HepG2 (cell line): ENCODE results near the gene HDAC3. TPM values are rescaled to one million over a fixed set of nuclear protein-coding genes. Genes with fewer than 3 reads are reported as not detected.
A peak's percentile ranks its signal among the peaks of the same experiment; 100 is the strongest.

ENCODE experiments used
- ATAC-seq: fragments of 200-7000 bp; cut with Tn5 transposase; 3 replicates; pipeline ENCODE4 v1.9.1; 2020; ENCODE audit warnings: mild to moderate bottlenecking, moderate library complexity
- BruUV-seq: library from RNA; stranded (reverse); fragments of 400-500 nt; replicated peaks from 2 replicates; lab custom pipeline; 2021; lab: Mats Ljungman, UMichigan
- CTCF ChIA-PET: fragments of 300-600 bp; formaldehyde crosslinking; extraction: SDS; loops from one replicate; lab custom pipeline; 2021; ENCODE audit warnings: low total read pairs, inconsistent platforms, low intra/inter-chr PET ratio; lab: Yijun Ruan, JAX
- POLR2A ChIA-PET: fragments of 350-600 bp; sonication (Branson Sonifier 250); formaldehyde crosslinking; loops from one replicate; lab custom pipeline; 2020; ENCODE audit warnings: antibody characterized with exemption, inconsistent platforms; lab: Yijun Ruan, JAX
- DNase-seq: peaks from one replicate; pipeline ENCODE4 v3.0.0-alpha.2; 2015; ENCODE audit warnings: low spot score
- FAIRE-seq: peaks from 3 replicates; lab custom pipeline; 2011; peaks lifted over from hg19 to GRCh38; lab: Jason Lieb, UNC
- H2AFZ ChIP-seq: one replicate; pipeline ENCODE4 v1.6.1; 2011; ENCODE audit warnings: low read length, inconsistent platforms
- H3K27ac ChIP-seq: fragments of 300-600 bp; 3 replicates; pipeline ENCODE4 v1.8.0; 2011; ENCODE audit warnings: mixed run types, mild to moderate bottlenecking, mixed read lengths, low read length, inconsistent platforms; ENCODE audit not compliant: insufficient read depth; ENCODE audit errors: extremely low read length
- H3K27me3 ChIP-seq, 2 experiments: fragments of 200-600 bp in 1 of 2; 2 replicates in 1 of 2; 3 replicates in 1 of 2; pipeline versions ENCODE4 v1.6.0 to v1.8.0; 2011; ENCODE audit warnings: low read length in 2 of 2, mild to moderate bottlenecking in 2 of 2, moderate library complexity in 2 of 2, inconsistent platforms in 1 of 2; ENCODE audit not compliant: insufficient read depth in 2 of 2, control insufficient read depth in 1 of 2
- H3K36me3 ChIP-seq, 2 experiments: fragments of 200-600 bp in 1 of 2; replicated peaks in 1 of 2; 2 replicates in 1 of 2; 3 replicates in 1 of 2; pipeline versions ENCODE4 v1.5.1 to v1.8.0; 2011; ENCODE audit warnings: low read length in 2 of 2, inconsistent platforms in 1 of 2; ENCODE audit not compliant: insufficient read depth in 2 of 2, control insufficient read depth in 1 of 2
- H3K4me1 ChIP-seq: 2 replicates; pipeline ENCODE4 v1.5.1; 2012; ENCODE audit warnings: low read length, inconsistent platforms; ENCODE audit not compliant: insufficient read depth
- H3K4me2 ChIP-seq: 2 replicates; pipeline ENCODE4 v1.6.0; 2011; ENCODE audit warnings: low read depth, low read length, inconsistent platforms
- H3K4me3 ChIP-seq, 3 experiments: fragments of 200-600 bp in 1 of 3; sonication (generic), shearing (Covaris generic) in 1 of 3; replicated peaks in 1 of 3; 2 replicates each; pipeline ENCODE4 v1.5.1; 2011 to 2016; ENCODE audit warnings: low read length in 3 of 3, inconsistent platforms in 2 of 3, low read depth in 2 of 3, mild to moderate bottlenecking in 2 of 3, control low read depth in 1 of 3, mixed read lengths in 1 of 3; ENCODE audit not compliant: insufficient read depth in 1 of 3
- H3K79me2 ChIP-seq: one replicate; pipeline ENCODE4 v1.6.1; 2011; ENCODE audit warnings: low read length, inconsistent platforms; ENCODE audit not compliant: insufficient read depth
- H3K9ac ChIP-seq: 2 replicates; pipeline ENCODE4 v1.6.0; 2011; ENCODE audit warnings: mild to moderate bottlenecking, low read depth, low read length, inconsistent platforms; ENCODE audit not compliant: insufficient read depth
- H3K9me3 ChIP-seq: 2 replicates; pipeline ENCODE4 v1.5.1; 2012; ENCODE audit warnings: mild to moderate bottlenecking, low read length
- H4K20me1 ChIP-seq: 2 replicates; pipeline ENCODE4 v1.6.0; 2011; ENCODE audit warnings: inconsistent platforms, mild to moderate bottlenecking, low read length, moderate library complexity; ENCODE audit not compliant: insufficient read depth
- GABPA ChIP-seq, 2 experiments: IDR thresholded peaks; 2 replicates each; pipeline ENCODE4 v1.6.1; 2011 to 2016; ENCODE audit warnings: low read depth in 2 of 2, low read length in 1 of 2, missing biosample characterization in 1 of 2, missing genetic modification characterization in 1 of 2
- HDAC6 ChIP-seq: fragments of 200-600 bp; sonication (generic); IDR thresholded peaks from 2 replicates; pipeline ENCODE4 v1.7.0; 2017; ENCODE audit warnings: mild to moderate bottlenecking, antibody characterized with exemption, low read length, low read depth
- MBD4 ChIP-seq: IDR thresholded peaks from 2 replicates; pipeline ENCODE4 v1.6.1; 2012; ENCODE audit warnings: low read length, inconsistent platforms, borderline replicate concordance
- MBNL3 ChIP-seq: fragments of 250-450 bp; sonication (Bioruptor Pico); conservative IDR thresholded peaks from 2 replicates; pipeline ENCODE4 v1.8.0; 2022; ENCODE audit warnings: mild to moderate bottlenecking, inconsistent platforms
- MED8 ChIP-seq: sonication (generic); formaldehyde crosslinking; IDR thresholded peaks from 2 replicates; pipeline ENCODE4 v1.8.1; 2023; ENCODE audit warnings: mild to moderate bottlenecking, missing genetic modification reagents; ENCODE audit not compliant: insufficient replicate concordance
- MTA1 ChIP-seq: sonication (generic); formaldehyde crosslinking; IDR thresholded peaks from 2 replicates; pipeline ENCODE4 v1.4.0; 2020; ENCODE audit warnings: missing genetic modification reagents, mild to moderate bottlenecking, borderline replicate concordance
- POLR2A ChIP-seq, 2 experiments: IDR thresholded peaks; 2 replicates each; pipeline ENCODE4 v1.6.1; 2011; ENCODE audit warnings: low read depth in 2 of 2, low read length in 2 of 2, mild to moderate bottlenecking in 1 of 2, moderate library complexity in 1 of 2; ENCODE audit not compliant: insufficient read depth in 1 of 2
- SATB2 ChIP-seq: sonication (generic); formaldehyde crosslinking; IDR thresholded peaks from 2 replicates; pipeline ENCODE4 v1.5.0; 2020; ENCODE audit warnings: missing genetic modification reagents
- SETDB1 ChIP-seq: sonication (generic); formaldehyde crosslinking; IDR thresholded peaks from 2 replicates; pipeline ENCODE4 v1.5.1; 2020; ENCODE audit warnings: missing genetic modification reagents, mild to moderate bottlenecking, borderline replicate concordance
- U2AF2 ChIP-seq: fragments of 200-400 bp; formaldehyde crosslinking; IDR thresholded peaks from 2 replicates; pipeline ENCODE4 v1.6.1; 2017; ENCODE audit warnings: low read depth, mild to moderate bottlenecking, low read length
- ZBTB37 ChIP-seq: sonication (generic); formaldehyde crosslinking; IDR thresholded peaks from 2 replicates; pipeline ENCODE4 v1.4.0; 2020; ENCODE audit warnings: mild to moderate bottlenecking, missing genetic modification reagents
- ZMYM2 ChIP-seq: sonication (generic); formaldehyde crosslinking; IDR thresholded peaks from 2 replicates; pipeline ENCODE4 v1.8.0; 2022; ENCODE audit warnings: mild to moderate bottlenecking, missing genetic modification reagents
- ZNF232 ChIP-seq: sonication (generic); formaldehyde crosslinking; IDR thresholded peaks from 2 replicates; pipeline ENCODE4 v1.4.0; 2020; ENCODE audit warnings: missing genetic modification reagents, borderline replicate concordance
- ZNF674 ChIP-seq: sonication (generic); formaldehyde crosslinking; IDR thresholded peaks from 2 replicates; pipeline ENCODE4 v1.5.0; 2020; ENCODE audit warnings: low read depth, mild to moderate bottlenecking, missing genetic modification reagents
- WGBS: methylation state at CpG from one replicate; pipeline ENCODE4 v1.1.6; 2017; ENCODE audit warnings: low lambda C conversion rate; 5-methylcytosine and 5-hydroxymethylcytosine counted together
- in situ Hi-C: cut with HindIII; loops from 2 replicates; pipeline ENCODE4 v1.10.0; 2017; ENCODE audit warnings: low pct_unique_long_range_greater_than_20kb; ENCODE audit not compliant: extremely low pct_ligation_motif_present
- intact Hi-C: fragments of 100-400 bp; cut with micrococcal nuclease; formaldehyde crosslinking; loops from one replicate; pipeline ENCODE4 v1.10.0; 2022; ENCODE audit not compliant: unreplicated experiment
- polyA plus RNA-seq, 8 experiments: library from polyadenylated mRNA; depleted of rRNA in 3 of 8; stranded (reverse) in 7 of 8; unstranded in 1 of 8; fragments of >200 nt; fragmentation: Illumina TruSeq in 4 of 8; extraction: Trizol in 4 of 8; gene quantifications; 2 replicates each; pipeline versions ENCODE4 v1.2.1 to v1.2.3, GENCODE V29; 2011 to 2016; ENCODE audit warnings: low read depth in 4 of 8, missing spikeins in 1 of 8, mixed read lengths in 1 of 8; ENCODE audit not compliant: insufficient read depth in 1 of 8
- total RNA-seq, 5 experiments: library from RNA; depleted of rRNA; stranded (reverse); fragments of >200 nt; fragmentation: Illumina TruSeq; extraction: Trizol; gene quantifications; 2 replicates each; pipeline ENCODE4 v1.2.3, GENCODE V29; 2016; ENCODE audit warnings: low read depth in 1 of 5
- TF ChIP-seq, protein P1 (sequence below): sonication (generic); formaldehyde crosslinking; conservative IDR thresholded peaks from 2 replicates; pipeline ENCODE4 v1.4.0; 2020; ENCODE audit warnings: missing genetic modification reagents

HDAC3 gene
- total and polyA plus RNA-seq, 2 of the 13 experiments (the other 11 are each of a cell fraction or from before 2014, with no cell fraction given): 84.0 to 94.1 TPM

DNA sequence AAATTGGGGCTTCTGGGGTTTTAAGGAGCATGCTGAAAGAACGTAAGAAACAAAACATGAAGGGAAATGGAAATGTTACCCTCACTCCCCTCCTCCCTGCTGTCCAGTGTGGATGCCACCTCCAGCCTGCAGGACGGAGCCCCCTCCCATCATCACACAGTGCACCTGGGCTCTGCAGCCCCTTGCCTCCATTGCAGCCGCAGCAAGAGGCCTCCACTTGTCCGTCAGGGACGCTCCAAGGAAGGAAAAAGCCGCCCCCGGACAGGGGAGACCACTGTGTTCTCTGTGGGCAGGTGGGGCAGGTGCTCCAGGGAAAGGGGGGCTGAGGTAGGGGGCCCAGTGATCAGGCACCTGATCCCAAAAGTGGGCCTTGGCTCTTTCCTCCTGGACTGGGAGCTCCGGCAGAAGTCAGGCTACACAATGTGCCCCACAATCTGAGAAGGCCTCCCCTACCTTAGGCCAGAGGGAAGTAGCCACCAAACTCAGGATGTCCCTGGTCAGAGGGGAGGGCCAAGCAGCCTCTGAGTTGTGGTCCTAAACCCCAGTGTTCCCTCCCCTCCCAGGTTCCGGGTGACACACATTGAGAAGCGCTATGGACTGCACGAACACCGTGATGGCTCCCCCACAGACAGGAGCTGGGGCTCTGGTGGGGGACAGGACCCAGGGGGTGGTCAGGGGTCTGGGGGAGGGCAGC lies 2.9 kb upstream of the HDAC3 start:
- Histone ChIP-seq H3K36me3 (peaks cover 2 to 19% of the 10 kb centered on the region in 2 experiments; a peak in 1 of 5 replicates), H3K27ac (no peak overlapping the region), H3K9ac (no peak overlapping the region), H3K4me3 (no peak overlapping the region), H4K20me1 (peaks cover 7% of the 10 kb centered on the region), H2AFZ (no peak overlapping the region), H3K9me3 (no peaks in the 10 kb centered on the region), H3K4me1 (peaks cover 25% of the 10 kb centered on the region), H3K27me3 (no peaks in the 10 kb centered on the region; a peak in 1 of 5 replicates), H3K79me2 (peaks cover 21% of the 10 kb centered on the region), H3K4me2 (no peak overlapping the region)
- ATAC-seq (no peak), FAIRE-seq (no peak), DNase-seq (no peak)
- in situ Hi-C loops (loop anchor here (5.0 kb wide), 1 partner anchor 47 kb away; no protein-coding TSS in a partner anchor), intact Hi-C loops (no loop called here)
- BruUV-seq: no TSS peak
- TF ChIP-seq ZBTB37 (CRISPR knock-in tag) (no peak), POLR2A (IDR thresholded peaks at IDR 0.05; ENCODE audit: insufficient read depth in 1 of 2, low read depth in 2 of 2, low read length in 2 of 2) (0 out of 4 replicates have a peak, but pooled peaks of 1 of the 2 experiments have one; percentile 19)
- ChIA-PET POLR2A (no interaction called here), CTCF (no interaction called here)
- 99% methylated on average over 3 of the region's 12 CpGs for WGBS

- peaks cover 29% of the 10 kb centered on the region for H3K4me1 ChIP-seq
- DNase-seq: no peak
- ATAC-seq: no peak
- in situ Hi-C loops (loop anchor here (5.0 kb wide), 1 partner anchor 46 kb away; no protein-coding TSS in a partner anchor), intact Hi-C loops (loop anchor here (1.0 kb wide), 1 partner anchor 46 kb away; no protein-coding TSS in a partner anchor)
- peaks cover 2 to 19% of the 10 kb centered on the region in 2 experiments; a peak in 1 of 5 replicates for H3K36me3 ChIP-seq
- H3K27ac ChIP-seq: no peak overlapping the region
- FAIRE-seq: no peak
- peaks cover 7% of the 10 kb centered on the region for H4K20me1 ChIP-seq
- 95% methylated on average over 2 of the region's 2 CpGs for WGBS
- H3K4me3 ChIP-seq: no peak overlapping the region
- no peak overlapping the region for H3K4me2 ChIP-seq
- H3K79me2 ChIP-seq: peaks cover 28% of the 10 kb centered on the region
- no TSS peak for BruUV-seq
- H2AFZ ChIP-seq: no peak overlapping the region
- CTCF ChIA-PET: no interaction called here
- no peaks in the 10 kb centered on the region for H3K9me3 ChIP-seq
- H3K27me3 ChIP-seq: no peaks in the 10 kb centered on the region; a peak in 1 of 5 replicates
- H3K9ac ChIP-seq: no peak overlapping the region
- POLR2A ChIA-PET: interaction anchor here (2.9 kb wide), 1 partner anchor 19 kb away, joined by 35 read pairs; the partner anchor contains the start of gene DIAPH1
- TF ChIP-seq SETDB1 (CRISPR knock-in tag) (no peak), SATB2 (CRISPR knock-in tag) (no peak), GABPA (IDR thresholded peaks at IDR 0.05; ENCODE audit: low read depth, low read length) (no peak), GABPA (CRISPR knock-in tag; IDR thresholded peaks at IDR 0.05; ENCODE audit: low read depth) (no peak), ZNF674 (CRISPR knock-in tag) (no peak), MTA1 (no peak), U2AF2 (no peak), ZNF232 (no peak), MED8 (CRISPR knock-in tag) (no peak), MBNL3 (no peak), HDAC6 (no peak), MBD4 (no peak), ZMYM2 (CRISPR knock-in tag) (no peak)
- TF ChIP-seq, protein P1, sequence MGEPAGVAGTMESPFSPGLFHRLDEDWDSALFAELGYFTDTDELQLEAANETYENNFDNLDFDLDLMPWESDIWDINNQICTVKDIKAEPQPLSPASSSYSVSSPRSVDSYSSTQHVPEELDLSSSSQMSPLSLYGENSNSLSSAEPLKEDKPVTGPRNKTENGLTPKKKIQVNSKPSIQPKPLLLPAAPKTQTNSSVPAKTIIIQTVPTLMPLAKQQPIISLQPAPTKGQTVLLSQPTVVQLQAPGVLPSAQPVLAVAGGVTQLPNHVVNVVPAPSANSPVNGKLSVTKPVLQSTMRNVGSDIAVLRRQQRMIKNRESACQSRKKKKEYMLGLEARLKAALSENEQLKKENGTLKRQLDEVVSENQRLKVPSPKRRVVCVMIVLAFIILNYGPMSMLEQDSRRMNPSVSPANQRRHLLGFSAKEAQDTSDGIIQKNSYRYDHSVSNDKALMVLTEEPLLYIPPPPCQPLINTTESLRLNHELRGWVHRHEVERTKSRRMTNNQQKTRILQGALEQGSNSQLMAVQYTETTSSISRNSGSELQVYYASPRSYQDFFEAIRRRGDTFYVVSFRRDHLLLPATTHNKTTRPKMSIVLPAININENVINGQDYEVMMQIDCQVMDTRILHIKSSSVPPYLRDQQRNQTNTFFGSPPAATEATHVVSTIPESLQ (CRISPR knock-in tag): no peak
Measured at GRCh38 chr5:141638771-141639170, 2.1 kb upstream of the HDAC3 start.
